GM12878 (cell line): ENCODE data around the gene A1BG. TPM values are rescaled to one million over a fixed set of nuclear protein-coding genes. Genes with fewer than 3 reads are reported as not detected.

Source experiments
- ATAC-seq: fragments of 200-7000 bp; cut with Tn5 transposase; 3 replicates; pipeline ENCODE4 v1.9.1; 2020; ENCODE audit warnings: mild to moderate bottlenecking, moderate library complexity
- BruUV-seq: library from RNA; stranded (reverse); fragments of 400-500 nt; replicated peaks from 2 replicates; lab custom pipeline; 2021; lab: Mats Ljungman, UMichigan
- CTCF ChIA-PET: fragments of 300-600 bp; sonication (Branson Sonifier 250); formaldehyde crosslinking; extraction: SDS; loops from one replicate; lab custom pipeline; 2021; ENCODE audit warnings: inconsistent platforms; lab: Yijun Ruan, JAX
- POLR2A ChIA-PET: fragments of 350-600 bp; formaldehyde crosslinking; extraction: SDS; loops from one replicate; lab custom pipeline; 2021; ENCODE audit warnings: inconsistent platforms; lab: Charles Lee
- RAD21 ChIA-PET: fragments of 300-600 bp; sonication (Branson Sonifier 250); formaldehyde crosslinking; loops from one replicate; lab custom pipeline; 2023; ENCODE audit warnings: antibody characterized with exemption; ENCODE audit not compliant: unreplicated experiment; lab: Charles Lee
- SMC1A ChIA-PET: fragments of 300-600 bp; sonication (Branson Sonifier 250); formaldehyde crosslinking; loops from one replicate; lab custom pipeline; 2023; ENCODE audit not compliant: unreplicated experiment, uncharacterized antibody; lab: Charles Lee
- DNase-seq: peaks from one replicate; pipeline ENCODE4 v3.0.0-alpha.2; 2011; ENCODE audit warnings: low read depth, low spot score
- FAIRE-seq: peaks from 3 replicates; lab custom pipeline; 2011; peaks lifted over from hg19 to GRCh38; lab: Jason Lieb, UNC
- H2AFZ ChIP-seq: 2 replicates; pipeline ENCODE4 v1.6.0; 2011; ENCODE audit warnings: low read depth, low read length, control low read depth; ENCODE audit not compliant: control insufficient read depth
- H3K27ac ChIP-seq: 2 replicates; pipeline ENCODE4 v1.5.1; 2011; ENCODE audit warnings: control low read depth; ENCODE audit not compliant: control insufficient read depth, insufficient read depth
- H3K27me3 ChIP-seq, 2 experiments: replicated peaks in 1 of 2; 2 replicates each; pipeline versions ENCODE4 v1.6.0 to v1.6.1; 2011; ENCODE audit warnings: low read length in 1 of 2; ENCODE audit not compliant: control insufficient read depth in 2 of 2, insufficient read depth in 2 of 2
- H3K36me3 ChIP-seq, 2 experiments: 2 replicates each; pipeline ENCODE4 v1.5.1; 2011; ENCODE audit warnings: low read length in 1 of 2; ENCODE audit not compliant: control insufficient read depth in 2 of 2, insufficient read depth in 2 of 2
- H3K4me1 ChIP-seq: 2 replicates; pipeline ENCODE4 v1.6.1; 2011; ENCODE audit warnings: mild to moderate bottlenecking, low read length, moderate library complexity, mixed read lengths; ENCODE audit not compliant: control insufficient read depth, insufficient read depth
- H3K4me2 ChIP-seq: 2 replicates; pipeline ENCODE4 v1.6.0; 2011; ENCODE audit warnings: control low read depth; ENCODE audit not compliant: control insufficient read depth, insufficient read depth
- H3K4me3 ChIP-seq: fragments of 200-600 bp; sonication (generic); 2 replicates; pipeline ENCODE4 v1.5.1; 2016
- H3K79me2 ChIP-seq: 2 replicates; pipeline ENCODE4 v1.6.0; 2011; ENCODE audit warnings: low read length; ENCODE audit not compliant: control insufficient read depth, insufficient read depth
- H3K9ac ChIP-seq: 2 replicates; pipeline ENCODE4 v1.8.0; 2011; ENCODE audit warnings: low read length, control low read depth, mixed read lengths; ENCODE audit not compliant: control insufficient read depth, insufficient read depth
- H3K9me3 ChIP-seq: replicated peaks from 3 replicates; pipeline ENCODE4 v1.5.1; 2011; ENCODE audit warnings: mild to moderate bottlenecking, low read length; ENCODE audit not compliant: control insufficient read depth, insufficient read depth
- H4K20me1 ChIP-seq: 2 replicates; pipeline ENCODE4 v1.6.0; 2011; ENCODE audit not compliant: control insufficient read depth, insufficient read depth
- ESRRA ChIP-seq: IDR thresholded peaks from 2 replicates; pipeline ENCODE4 v1.6.1; 2012; ENCODE audit warnings: mild to moderate bottlenecking, low read length, improper control_type of control experiment
- HDGF ChIP-seq: fragments of 450-650 bp; IDR thresholded peaks from 2 replicates; pipeline ENCODE4 v1.6.1; 2016; ENCODE audit warnings: antibody characterized with exemption
- MEF2B ChIP-seq: fragments of 450-650 bp; IDR thresholded peaks from 2 replicates; pipeline ENCODE4 v1.6.1; 2018; ENCODE audit warnings: mild to moderate bottlenecking, moderate library complexity; ENCODE audit not compliant: partially characterized antibody, poor library complexity, severe bottlenecking
- NRF1 ChIP-seq: conservative IDR thresholded peaks from 2 replicates; pipeline ENCODE4 v1.6.1; 2011; ENCODE audit warnings: mild to moderate bottlenecking, low read depth, low read length, improper control_type of control experiment
- POLR2AphosphoS2 ChIP-seq: IDR thresholded peaks from 2 replicates; pipeline ENCODE4 v1.6.1; 2011; ENCODE audit warnings: low read depth, mild to moderate bottlenecking, low read length, improper control_type of control experiment, moderate library complexity
- RBBP5 ChIP-seq: fragments of 200-600 bp; sonication (generic); conservative IDR thresholded peaks from 2 replicates; pipeline ENCODE4 v1.6.1; 2016
- SMARCA5 ChIP-seq: fragments of 450-650 bp; IDR thresholded peaks from 2 replicates; pipeline ENCODE4 v1.6.1; 2017; ENCODE audit warnings: mild to moderate bottlenecking
- SPI1 ChIP-seq: IDR thresholded peaks from 2 replicates; pipeline ENCODE4 v1.6.1; 2011; ENCODE audit warnings: low read depth, mild to moderate bottlenecking, low read length, moderate library complexity, borderline replicate concordance; ENCODE audit not compliant: insufficient read depth
- ZNF217 ChIP-seq: fragments of 450-650 bp; IDR thresholded peaks from 2 replicates; pipeline ENCODE4 v1.6.1; 2017; ENCODE audit warnings: antibody characterized with exemption, mild to moderate bottlenecking
- WGBS: methylation state at CpG from one replicate; pipeline ENCODE4 v1.1.6; 2016; ENCODE audit warnings: low lambda C conversion rate; ENCODE audit not compliant: insufficient replicate concordance, insufficient coverage; ENCODE audit errors: missing lambda C conversion rate; 5-methylcytosine and 5-hydroxymethylcytosine counted together
- in situ Hi-C: fragments of 300-500 bp; cut with MboI; formaldehyde crosslinking; loops from 9 replicates; pipeline ENCODE4 v1.14.3; 2018; ENCODE audit warnings: mixed read lengths
- intact Hi-C: fragments of 100-400 bp; cut with micrococcal nuclease; formaldehyde crosslinking; loops from one replicate; pipeline ENCODE4 v1.14.2; 2022; ENCODE audit not compliant: unreplicated experiment
- polyA plus RNA-seq, 11 experiments: library from polyadenylated mRNA; depleted of rRNA in 4 of 11; unstranded in 6 of 11; stranded (reverse) in 5 of 11; fragments of >200 nt; fragmentation: Nextera tagmentation in 4 of 11; fragmentation: Illumina TruSeq in 1 of 11; extraction: Ambion mirVana in 4 of 11; extraction: Trizol in 1 of 11; gene quantifications; 1 replicate in 1 of 11; 2 replicates in 10 of 11; pipeline versions ENCODE4 v1.2.1 to v1.2.3, GENCODE V29; 2011 to 2016; ENCODE audit warnings: inconsistent platforms in 2 of 11, missing spikeins in 2 of 11, low read depth in 1 of 11
- total RNA-seq, 4 experiments: library from RNA; depleted of rRNA in 3 of 4; stranded (reverse); fragments of >200 nt in 3 of 4; fragmentation: Illumina TruSeq in 1 of 4; extraction: Trizol in 1 of 4; gene quantifications; 2 replicates each; pipeline versions ENCODE4 v1.2.1 to v1.2.3, GENCODE V29; 2013 to 2021
- TF ChIP-seq, protein P1 (sequence below): fragments of 450-650 bp; IDR thresholded peaks from 2 replicates; pipeline ENCODE4 v1.6.1; 2018; ENCODE audit warnings: borderline replicate concordance, mild to moderate bottlenecking; ENCODE audit not compliant: partially characterized antibody
- TF ChIP-seq, protein P2 (sequence below): fragments of 150-350 bp; IDR thresholded peaks from 2 replicates; pipeline ENCODE4 v1.6.1; 2016; ENCODE audit warnings: low read depth, low read length

A1BG gene
- total and polyA plus RNA-seq, 10 of the 15 experiments (the other 5 are each of a cell fraction or from before 2014, with no cell fraction given), result 0.34 to 29.6 (median 11.8) TPM

DNA sequence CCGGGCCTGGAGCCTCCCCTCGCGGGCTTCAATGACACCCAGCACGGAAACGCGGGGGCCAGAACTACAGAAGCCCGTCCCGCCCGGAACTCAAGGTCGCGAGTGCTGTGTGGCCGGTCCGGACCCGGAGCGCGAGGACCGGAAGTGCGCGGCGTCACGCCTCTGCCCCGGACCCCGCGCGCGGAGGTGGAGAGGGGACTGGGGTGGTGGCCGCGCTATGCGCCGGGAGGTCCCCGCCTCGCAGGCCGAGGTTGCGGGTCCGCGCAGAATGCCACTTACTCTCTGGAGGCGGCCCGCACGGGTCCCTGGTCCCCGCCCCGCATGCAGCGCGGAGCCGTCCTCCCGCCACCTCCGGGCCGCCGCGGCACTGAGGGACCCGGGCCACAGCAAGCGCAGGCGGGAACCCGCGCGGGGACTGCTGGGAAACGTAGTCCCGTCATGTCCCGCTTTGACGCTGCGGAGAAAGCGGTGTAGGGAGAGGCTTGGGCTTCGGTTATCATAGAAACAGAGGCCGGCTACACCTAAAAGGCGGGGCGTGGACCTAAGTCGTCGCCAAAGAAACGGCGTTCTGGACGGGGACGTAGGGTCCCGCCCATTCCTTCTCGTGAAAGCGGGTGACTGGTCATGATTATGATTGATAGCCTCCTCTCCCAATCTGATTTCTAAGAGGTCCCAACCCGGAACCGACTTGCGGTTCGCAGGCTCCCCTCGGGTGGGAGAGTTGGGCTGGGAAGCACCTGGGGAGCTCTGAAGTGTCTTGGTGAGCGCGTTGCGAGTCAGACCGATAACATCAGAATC is 27.6 kb upstream of the A1BG start, which contains the start of gene ZNF837 (continued):
- TF ChIP-seq ESRRA (peak; percentile 66), RBBP5 (no peak), SPI1 (peak; percentile 14; the same call in 1 of the 2 replicates)
- TF ChIP-seq, protein P1, sequence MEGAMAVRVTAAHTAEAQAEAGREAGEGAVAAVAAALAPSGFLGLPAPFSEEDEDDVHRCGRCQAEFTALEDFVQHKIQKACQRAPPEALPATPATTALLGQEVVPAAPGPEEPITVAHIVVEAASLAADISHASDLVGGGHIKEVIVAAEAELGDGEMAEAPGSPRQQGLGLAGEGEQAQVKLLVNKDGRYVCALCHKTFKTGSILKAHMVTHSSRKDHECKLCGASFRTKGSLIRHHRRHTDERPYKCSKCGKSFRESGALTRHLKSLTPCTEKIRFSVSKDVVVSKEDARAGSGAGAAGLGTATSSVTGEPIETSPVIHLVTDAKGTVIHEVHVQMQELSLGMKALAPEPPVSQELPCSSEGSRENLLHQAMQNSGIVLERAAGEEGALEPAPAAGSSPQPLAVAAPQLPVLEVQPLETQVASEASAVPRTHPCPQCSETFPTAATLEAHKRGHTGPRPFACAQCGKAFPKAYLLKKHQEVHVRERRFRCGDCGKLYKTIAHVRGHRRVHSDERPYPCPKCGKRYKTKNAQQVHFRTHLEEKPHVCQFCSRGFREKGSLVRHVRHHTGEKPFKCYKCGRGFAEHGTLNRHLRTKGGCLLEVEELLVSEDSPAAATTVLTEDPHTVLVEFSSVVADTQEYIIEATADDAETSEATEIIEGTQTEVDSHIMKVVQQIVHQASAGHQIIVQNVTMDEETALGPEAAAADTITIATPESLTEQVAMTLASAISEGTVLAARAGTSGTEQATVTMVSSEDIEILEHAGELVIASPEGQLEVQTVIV, result peak; percentile 89

DNA sequence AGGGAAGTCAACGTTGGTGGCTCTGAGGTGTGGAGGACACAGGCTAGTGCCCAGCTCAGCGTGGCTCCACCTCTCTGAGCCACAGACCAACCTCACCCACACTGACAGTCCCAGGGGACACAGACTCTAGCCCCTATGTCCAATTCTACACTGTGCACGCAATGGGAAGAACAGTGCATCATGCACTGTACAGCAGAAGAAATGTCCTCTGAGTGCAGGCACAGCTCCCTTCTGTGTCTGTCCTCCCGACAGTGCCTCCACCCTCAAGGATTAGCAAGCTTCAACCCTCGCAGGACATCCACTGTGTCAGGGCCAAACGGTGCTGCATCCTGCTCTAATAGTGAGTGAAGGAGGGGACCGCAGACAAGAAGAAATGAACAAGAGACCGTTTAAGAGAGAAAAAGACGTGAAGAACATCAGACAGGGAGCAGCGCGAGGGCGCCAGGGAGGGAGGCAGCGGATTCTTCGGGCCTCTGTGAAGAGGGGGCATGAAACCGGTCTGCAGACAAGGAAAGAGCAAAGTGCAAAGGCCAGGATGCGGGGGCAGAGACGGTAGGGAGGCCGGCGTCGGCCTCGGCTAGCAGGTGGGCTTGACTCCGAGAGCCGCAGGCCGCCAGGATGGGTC is 26.9 kb upstream of the A1BG start:
- no peaks in the 10 kb centered on the region for H3K36me3 ChIP-seq
- no peaks in the 10 kb centered on the region for H4K20me1 ChIP-seq
- peak overlapping the region; percentile 86 for H2AFZ ChIP-seq
- in situ Hi-C loops, result no loop called here
- FAIRE-seq (no peak), DNase-seq (no peak), ATAC-seq (peak; percentile 2; the same call in 2 of the 3 replicates)
- H3K79me2 ChIP-seq, result peaks cover 3% of the 10 kb centered on the region
- H3K9me3 ChIP-seq, result no peaks in the 10 kb centered on the region
- peak overlapping the region; percentile 67 for H3K4me3 ChIP-seq
- intact Hi-C loops, result loop anchor here (2.0 kb wide), 3 partner anchors 17 to 139 kb away; partner anchors contain the start of genes ZBTB45, ZNF497 and ZSCAN22
- ChIA-PET SMC1A (interaction anchor here (1.0 to 1.4 kb wide), 3 partner anchors 10 to 51 kb away, joined by 3 to 4 read pairs (median 3); partner anchors contain the start of gene ZNF497), RAD21 (interaction anchor here (0.8 to 1.7 kb wide), 2 partner anchors 17 to 18 kb away, joined by 3 to 5 read pairs; no protein-coding TSS in a partner anchor), POLR2A (interaction anchor here (0.6 to 1.3 kb wide), 4 partner anchors 16 to 96 kb away, joined by 3 to 9 read pairs (median 6); partner anchors contain the start of gene ZNF497), CTCF (interaction anchor here (0.9 to 1.5 kb wide), 2 partner anchors 17 to 140 kb away, joined by 3 to 8 read pairs; partner anchors contain the start of genes ZBTB45 and ZNF497)
- TSS peak; percentile 66 for BruUV-seq
- peak overlapping the region; percentile 80 for H3K9ac ChIP-seq
- H3K4me1 ChIP-seq, result peaks cover 14% of the 10 kb centered on the region
- peak overlapping the region; percentile 85 for H3K27ac ChIP-seq
- under 1% methylated on average over 24 of the region's 24 CpGs for WGBS
- H3K27me3 ChIP-seq, result no peaks in the 10 kb centered on the region
- H3K4me2 ChIP-seq, result peak overlapping the region; percentile 99
- TF ChIP-seq, protein P2, sequence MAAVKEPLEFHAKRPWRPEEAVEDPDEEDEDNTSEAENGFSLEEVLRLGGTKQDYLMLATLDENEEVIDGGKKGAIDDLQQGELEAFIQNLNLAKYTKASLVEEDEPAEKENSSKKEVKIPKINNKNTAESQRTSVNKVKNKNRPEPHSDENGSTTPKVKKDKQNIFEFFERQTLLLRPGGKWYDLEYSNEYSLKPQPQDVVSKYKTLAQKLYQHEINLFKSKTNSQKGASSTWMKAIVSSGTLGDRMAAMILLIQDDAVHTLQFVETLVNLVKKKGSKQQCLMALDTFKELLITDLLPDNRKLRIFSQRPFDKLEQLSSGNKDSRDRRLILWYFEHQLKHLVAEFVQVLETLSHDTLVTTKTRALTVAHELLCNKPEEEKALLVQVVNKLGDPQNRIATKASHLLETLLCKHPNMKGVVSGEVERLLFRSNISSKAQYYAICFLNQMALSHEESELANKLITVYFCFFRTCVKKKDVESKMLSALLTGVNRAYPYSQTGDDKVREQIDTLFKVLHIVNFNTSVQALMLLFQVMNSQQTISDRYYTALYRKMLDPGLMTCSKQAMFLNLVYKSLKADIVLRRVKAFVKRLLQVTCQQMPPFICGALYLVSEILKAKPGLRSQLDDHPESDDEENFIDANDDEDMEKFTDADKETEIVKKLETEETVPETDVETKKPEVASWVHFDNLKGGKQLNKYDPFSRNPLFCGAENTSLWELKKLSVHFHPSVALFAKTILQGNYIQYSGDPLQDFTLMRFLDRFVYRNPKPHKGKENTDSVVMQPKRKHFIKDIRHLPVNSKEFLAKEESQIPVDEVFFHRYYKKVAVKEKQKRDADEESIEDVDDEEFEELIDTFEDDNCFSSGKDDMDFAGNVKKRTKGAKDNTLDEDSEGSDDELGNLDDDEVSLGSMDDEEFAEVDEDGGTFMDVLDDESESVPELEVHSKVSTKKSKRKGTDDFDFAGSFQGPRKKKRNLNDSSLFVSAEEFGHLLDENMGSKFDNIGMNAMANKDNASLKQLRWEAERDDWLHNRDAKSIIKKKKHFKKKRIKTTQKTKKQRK, result no peak
- TF ChIP-seq MEF2B (peak; percentile 72), ZNF217 (no peak), POLR2AphosphoS2 (no peak), HDGF (peak; percentile 85; the same call in 1 of the 2 replicates), SMARCA5 (no peak), RBBP5 (no peak), NRF1 (no peak)
